ENCODE data around the gene OR8A1.

Gene OR8A1

DNA sequence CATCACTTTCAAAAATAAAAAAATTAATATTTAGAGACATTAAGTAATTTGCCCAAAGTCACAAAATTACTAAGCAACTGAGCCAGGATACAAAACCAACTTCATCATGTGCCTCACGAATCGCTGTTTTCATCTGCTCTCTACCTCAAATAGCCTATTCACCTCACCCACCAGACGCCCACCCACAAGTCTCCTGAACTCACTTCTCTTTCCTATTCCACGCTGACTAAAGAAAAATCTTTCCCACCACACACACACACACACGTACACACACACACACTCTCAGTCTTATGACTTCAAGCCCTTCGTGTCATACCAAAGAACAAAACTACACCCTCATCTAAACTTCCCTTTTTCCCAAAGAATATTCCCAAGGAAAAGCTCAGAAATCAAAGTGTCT is 28.6 kb upstream of the OR8A1 start:
- DNase-seq (ENCODE audit: extremely low read depth, low read depth) = no peak
- TF ChIP-seq, protein P1, sequence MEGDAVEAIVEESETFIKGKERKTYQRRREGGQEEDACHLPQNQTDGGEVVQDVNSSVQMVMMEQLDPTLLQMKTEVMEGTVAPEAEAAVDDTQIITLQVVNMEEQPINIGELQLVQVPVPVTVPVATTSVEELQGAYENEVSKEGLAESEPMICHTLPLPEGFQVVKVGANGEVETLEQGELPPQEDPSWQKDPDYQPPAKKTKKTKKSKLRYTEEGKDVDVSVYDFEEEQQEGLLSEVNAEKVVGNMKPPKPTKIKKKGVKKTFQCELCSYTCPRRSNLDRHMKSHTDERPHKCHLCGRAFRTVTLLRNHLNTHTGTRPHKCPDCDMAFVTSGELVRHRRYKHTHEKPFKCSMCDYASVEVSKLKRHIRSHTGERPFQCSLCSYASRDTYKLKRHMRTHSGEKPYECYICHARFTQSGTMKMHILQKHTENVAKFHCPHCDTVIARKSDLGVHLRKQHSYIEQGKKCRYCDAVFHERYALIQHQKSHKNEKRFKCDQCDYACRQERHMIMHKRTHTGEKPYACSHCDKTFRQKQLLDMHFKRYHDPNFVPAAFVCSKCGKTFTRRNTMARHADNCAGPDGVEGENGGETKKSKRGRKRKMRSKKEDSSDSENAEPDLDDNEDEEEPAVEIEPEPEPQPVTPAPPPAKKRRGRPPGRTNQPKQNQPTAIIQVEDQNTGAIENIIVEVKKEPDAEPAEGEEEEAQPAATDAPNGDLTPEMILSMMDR (IDR thresholded peaks at IDR 0.05; ENCODE audit: low read depth, low read length, missing control alignments) = no peak
- H3K4me3 ChIP-seq (replicated peaks; ENCODE audit: low read depth, low read length) = no peak overlapping the region

DNA sequence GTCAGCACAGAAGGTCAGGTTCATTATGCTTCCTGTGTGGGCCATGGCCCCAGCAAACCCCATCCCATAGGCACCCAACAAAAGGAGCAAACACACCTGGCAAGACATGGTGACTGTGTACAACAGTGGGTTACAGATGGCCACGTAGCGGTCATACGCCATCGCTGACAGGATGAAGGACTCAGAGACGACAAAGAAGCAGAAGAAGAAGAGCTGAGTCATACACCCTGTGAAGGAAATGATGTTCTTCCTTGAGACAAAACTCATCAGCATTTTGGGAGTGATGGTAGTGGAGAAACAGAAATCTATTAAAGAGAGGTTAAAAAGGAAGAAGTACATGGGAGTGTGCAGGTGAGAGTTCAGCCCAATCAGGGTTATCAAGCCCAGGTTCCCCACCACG is 26.7 kb upstream of the OR8A1 start:
- no peak for DNase-seq (ENCODE audit: extremely low read depth, low read depth)
- TF ChIP-seq, protein P1 (IDR thresholded peaks at IDR 0.05; ENCODE audit: low read depth, low read length, missing control alignments) = no peak
- no peak overlapping the region for H3K4me3 ChIP-seq (replicated peaks; ENCODE audit: low read depth, low read length)

DNA sequence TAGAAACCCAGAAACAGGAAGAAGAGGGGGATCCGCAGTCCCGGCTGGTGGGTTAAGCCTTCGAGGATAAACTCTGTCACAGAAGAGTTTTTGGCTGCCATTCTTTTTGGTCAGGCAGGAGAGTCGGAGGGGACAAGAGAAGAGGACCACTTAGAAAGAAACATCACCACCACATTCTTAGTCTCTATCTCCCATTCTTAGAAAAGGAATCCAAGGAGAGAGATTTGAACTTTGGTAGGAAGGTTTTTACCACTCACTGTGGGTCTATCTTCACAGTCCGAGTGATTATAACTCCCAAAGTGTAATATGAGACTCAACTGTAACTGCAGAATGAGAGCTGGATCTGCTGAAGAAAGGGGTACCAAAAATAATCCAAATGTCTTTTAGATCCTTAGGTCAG is 26.2 kb upstream of the OR8A1 start, which contains the start of gene OR8B12:
OR8B12 (minus strand) TSS at position 101 of the 400 bp plus-strand sequence; CDS start at position 101, 0 bp downstream.
- TF ChIP-seq, protein P1 (IDR thresholded peaks at IDR 0.05; ENCODE audit: low read depth, low read length, missing control alignments) = no peak
- DNase-seq (ENCODE audit: extremely low read depth, low read depth) = no peak
- no peak within 1 kb of the TSS for H3K4me3 ChIP-seq (replicated peaks; ENCODE audit: low read depth, low read length)

DNA sequence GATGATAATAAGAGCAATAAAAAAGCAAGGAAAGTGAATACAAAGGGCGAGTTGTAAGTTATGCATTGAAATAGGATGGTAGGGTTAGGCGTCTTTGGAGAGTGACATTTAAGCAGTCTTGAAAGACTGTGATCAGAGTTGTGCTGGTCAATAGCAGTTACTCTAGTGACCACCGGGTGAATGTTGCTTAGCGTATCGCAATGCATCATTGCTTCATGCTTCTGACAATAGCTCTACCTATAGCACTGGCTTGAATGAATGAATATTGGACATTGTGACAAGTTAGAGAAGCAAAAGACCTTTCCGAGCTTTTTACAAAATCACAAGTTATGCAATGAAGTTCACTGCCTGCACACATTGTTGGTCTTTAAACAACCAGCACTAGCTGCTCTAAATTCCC is 18.6 kb upstream of the OR8A1 start:
- TF ChIP-seq, protein P1 (IDR thresholded peaks at IDR 0.05; ENCODE audit: low read depth, low read length, missing control alignments) = no peak
- H3K4me3 ChIP-seq (replicated peaks; ENCODE audit: low read depth, low read length) = no peak overlapping the region
- no peak for DNase-seq (ENCODE audit: extremely low read depth, low read depth)

DNA sequence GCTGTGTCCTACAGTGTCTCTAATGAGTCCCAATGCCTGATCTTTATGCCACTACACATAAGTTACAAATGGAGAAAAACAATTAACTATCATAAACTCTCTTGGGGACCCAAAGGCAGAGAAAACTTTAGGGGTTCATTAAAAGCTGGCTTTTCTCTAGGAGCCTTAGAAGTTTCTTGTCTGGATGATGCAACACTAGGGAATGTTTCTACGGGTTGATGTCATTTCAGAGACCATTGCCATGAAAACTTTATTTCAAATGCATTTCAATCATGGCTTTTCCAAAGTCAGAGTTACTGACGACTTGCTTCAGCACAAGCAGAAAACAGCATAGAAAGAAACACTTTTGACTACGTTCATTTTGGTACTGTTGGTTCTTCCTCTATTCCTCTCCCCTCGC is 17.8 kb upstream of the OR8A1 start:
- TF ChIP-seq, protein P1 (IDR thresholded peaks at IDR 0.05; ENCODE audit: low read depth, low read length, missing control alignments) = no peak
- no peak overlapping the region for H3K4me3 ChIP-seq (replicated peaks; ENCODE audit: low read depth, low read length)
- no peak for DNase-seq (ENCODE audit: extremely low read depth, low read depth)

DNA sequence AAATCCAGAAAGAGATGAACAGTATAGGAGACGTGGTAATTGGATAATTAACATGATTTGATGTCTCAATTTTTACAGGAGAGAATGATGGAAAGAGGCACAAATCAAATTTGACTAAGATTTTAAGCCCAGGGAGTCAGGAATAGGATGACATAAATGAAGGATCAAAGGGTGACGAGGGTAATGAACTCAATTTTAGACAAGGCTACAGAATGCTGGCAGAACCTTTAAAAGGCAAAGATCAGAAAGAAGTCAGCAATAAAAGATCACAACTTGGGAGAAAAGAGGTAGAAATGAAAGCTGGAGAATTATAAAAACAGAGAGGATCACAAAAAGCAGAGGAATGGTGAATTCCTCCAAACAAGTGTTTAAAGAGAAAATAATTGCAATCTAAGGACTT is 13.0 kb upstream of the OR8A1 start:
- DNase-seq (ENCODE audit: extremely low read depth, low read depth) = no peak
- TF ChIP-seq, protein P1 (IDR thresholded peaks at IDR 0.05; ENCODE audit: low read depth, low read length, missing control alignments) = no peak
- H3K4me3 ChIP-seq (replicated peaks; ENCODE audit: low read depth, low read length) = no peak overlapping the region

DNA sequence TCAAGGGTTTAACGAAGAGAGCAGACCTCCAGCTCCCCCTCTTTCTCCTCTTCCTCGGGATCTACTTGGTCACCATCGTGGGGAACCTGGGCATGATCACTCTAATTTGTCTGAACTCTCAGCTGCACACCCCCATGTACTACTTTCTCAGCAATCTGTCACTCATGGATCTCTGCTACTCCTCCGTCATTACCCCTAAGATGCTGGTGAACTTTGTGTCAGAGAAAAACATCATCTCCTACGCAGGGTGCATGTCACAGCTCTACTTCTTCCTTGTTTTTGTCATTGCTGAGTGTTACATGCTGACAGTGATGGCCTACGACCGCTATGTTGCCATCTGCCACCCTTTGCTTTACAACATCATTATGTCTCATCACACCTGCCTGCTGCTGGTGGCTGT is 363 bp downstream of the OR8A1 start:
- no peak overlapping the region for H3K4me3 ChIP-seq (replicated peaks; ENCODE audit: low read depth, low read length)
- DNase-seq (ENCODE audit: extremely low read depth, low read depth) = no peak
- TF ChIP-seq, protein P1 (IDR thresholded peaks at IDR 0.05; ENCODE audit: low read depth, low read length, missing control alignments) = no peak

All from HFF-Myc (cell line).